ENCODE measurements around the gene BRMS1L. TPM values are rescaled to one million over a fixed set of nuclear protein-coding genes. Genes with fewer than 3 reads are reported as not detected.

BRMS1L gene
- polyA plus RNA-seq, 10 donors, result 18.3 to 24.1 (median 21.0) TPM

DNA sequence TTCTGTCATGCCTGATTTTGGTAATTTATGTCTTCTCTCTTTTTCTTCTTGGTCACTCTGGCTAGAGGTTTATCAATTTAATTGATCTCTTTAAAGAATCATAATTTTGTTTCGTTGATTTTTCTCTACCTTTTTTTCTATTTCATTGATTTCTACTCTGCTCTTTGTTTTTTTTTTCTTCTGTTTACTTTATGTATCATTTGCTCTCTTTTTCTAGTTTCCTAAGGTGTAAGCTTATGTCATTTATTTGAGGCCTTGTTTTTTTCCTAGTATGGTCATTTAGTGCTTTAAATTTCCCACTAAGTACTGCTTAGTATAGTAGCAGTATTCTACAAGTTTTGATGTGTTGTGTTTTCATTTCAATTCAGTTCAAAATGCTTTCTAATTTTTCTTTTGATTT lies 89.6 kb downstream of the BRMS1L start:
- DNase-seq, result no peak

Other genes with a start within 250 kb of the BRMS1L start
- 10 to 100 TPM; 21.1 to 36.1 (median 28.8) TPM for gene RALGAPA1, start 17.0 kb upstream of the BRMS1L start, polyA plus RNA-seq (ENCODE audit: insufficient read length in 10 of 10)

Measured in muscle of back (tissue), 11 donors.